Esophagus (tissue), 2 donors: Measurements from ENCODE around the gene SCAPER. TPM values are rescaled to one million over a fixed set of nuclear protein-coding genes. Genes with fewer than 3 reads are reported as not detected.

ENCODE experiments used
- H3K27ac ChIP-seq, 2 donors: one replicate each; pipeline ENCODE4 v1.5.1; 2013; ENCODE audit warnings: low read depth in 2 of 2, mild to moderate bottlenecking in 2 of 2, inconsistent platforms in 1 of 2, low read length in 1 of 2, moderate library complexity in 1 of 2
- H3K27me3 ChIP-seq, 2 donors: one replicate each; pipeline ENCODE4 v1.6.1; 2013; ENCODE audit warnings: low read length in 2 of 2, control low read depth in 1 of 2, mild to moderate bottlenecking in 1 of 2; ENCODE audit not compliant: insufficient read depth in 2 of 2, control insufficient read depth in 1 of 2
- H3K36me3 ChIP-seq, 2 donors: one replicate each; pipeline ENCODE4 v1.6.1; 2013; ENCODE audit warnings: low read length in 1 of 2; ENCODE audit not compliant: control insufficient read depth in 2 of 2, insufficient read depth in 2 of 2
- H3K4me1 ChIP-seq, 2 donors: one replicate each; pipeline ENCODE4 v1.6.1; 2013; ENCODE audit warnings: low read length in 1 of 2; ENCODE audit not compliant: control insufficient read depth in 2 of 2, insufficient read depth in 2 of 2
- H3K4me3 ChIP-seq, 2 donors: one replicate each; pipeline ENCODE4 v1.5.1; 2013; ENCODE audit warnings: low read length in 2 of 2, mild to moderate bottlenecking in 2 of 2, low read depth in 1 of 2, moderate library complexity in 1 of 2
- H3K9me3 ChIP-seq, 2 donors: one replicate each; pipeline ENCODE4 v1.6.1; 2013; ENCODE audit warnings: mild to moderate bottlenecking in 2 of 2, low read depth in 1 of 2, low read length in 1 of 2, moderate library complexity in 1 of 2; ENCODE audit not compliant: control insufficient read depth in 2 of 2, insufficient read depth in 1 of 2
- WGBS, 2 donors: extraction: QIAGEN DNeasy Blood & Tissue Kit; methylation state at CpG; one replicate each; pipeline ENCODE4 v1.1.7; 2013; 5-methylcytosine and 5-hydroxymethylcytosine counted together
- polyA plus RNA-seq, 2 donors: library from polyadenylated mRNA; stranded (reverse); fragments of 200-250 nt; gene quantifications; one replicate each; pipeline ENCODE4 v1.2.3, GENCODE V29; 2013
- donor health status: healthy with polysubstance abuse.
- donor health status: Bipolar disorder and iron deficiency.

SCAPER gene
- polyA plus RNA-seq, 2 donors = 4.3 to 6.1 TPM

DNA sequence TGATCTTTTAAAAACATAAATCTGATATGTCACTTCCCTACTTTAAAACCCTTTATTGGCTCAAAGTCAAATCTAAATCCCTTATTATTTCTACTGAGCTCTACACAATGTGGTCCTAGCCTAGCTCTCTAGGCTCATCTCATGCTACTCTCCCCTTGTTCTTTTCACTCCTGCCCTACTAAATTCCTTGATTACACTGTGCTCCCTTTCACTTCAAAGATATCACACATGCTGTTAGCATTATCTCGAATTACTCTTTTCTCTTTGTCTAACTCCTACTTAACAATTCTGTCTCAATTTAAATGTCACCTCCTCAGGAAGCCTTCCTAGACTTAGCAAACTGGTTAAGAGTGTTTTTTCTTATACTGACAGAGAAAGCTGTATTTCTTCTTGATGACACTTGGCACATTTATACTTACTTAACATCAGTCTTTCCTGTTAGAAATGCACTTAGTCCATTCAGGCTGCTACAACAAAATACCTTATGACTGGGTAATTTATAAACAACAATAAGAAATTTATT lies 102.0 kb downstream of the SCAPER start:
- Histone ChIP-seq H3K36me3 (peaks cover 4 to 7% of the 10 kb centered on the region in 2 donors), H3K9me3 (no peaks in the 10 kb centered on the region), H3K4me3 (no peak overlapping the region), H3K27ac (no peak overlapping the region), H3K4me1 (no peaks in the 10 kb centered on the region), H3K27me3 (no peaks in the 10 kb centered on the region)
- 51 to 57% methylated on average over 1 of the region's 1 CpG for WGBS, 2 donors

DNA sequence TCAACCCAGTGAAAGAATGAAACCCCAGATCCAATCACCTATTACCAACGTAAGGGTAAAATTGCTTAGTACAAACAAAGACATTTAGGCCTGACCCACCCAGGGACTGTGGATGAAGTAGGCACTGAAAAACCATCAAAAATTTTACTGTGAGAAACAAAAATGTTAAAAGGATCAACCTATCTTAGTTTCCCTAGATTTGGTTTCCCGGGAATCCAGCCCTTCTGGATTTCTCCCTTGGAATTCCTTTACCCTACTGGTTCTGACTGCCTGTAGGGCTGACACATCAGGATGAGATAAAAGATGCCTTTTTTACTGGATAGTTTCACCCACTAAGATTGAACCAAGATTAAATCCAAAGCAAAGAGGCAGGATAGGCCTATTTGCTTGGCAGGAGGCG lies 102.7 kb downstream of the SCAPER start:
- Histone ChIP-seq H3K27me3 (no peaks in the 10 kb centered on the region), H3K27ac (no peak overlapping the region), H3K4me3 (no peak overlapping the region), H3K4me1 (no peaks in the 10 kb centered on the region), H3K36me3 (peaks cover 4 to 7% of the 10 kb centered on the region in 2 donors), H3K9me3 (no peaks in the 10 kb centered on the region)
- WGBS, 2 donors = 93 to 95% methylated on average over 3 of the region's 3 CpGs

DNA sequence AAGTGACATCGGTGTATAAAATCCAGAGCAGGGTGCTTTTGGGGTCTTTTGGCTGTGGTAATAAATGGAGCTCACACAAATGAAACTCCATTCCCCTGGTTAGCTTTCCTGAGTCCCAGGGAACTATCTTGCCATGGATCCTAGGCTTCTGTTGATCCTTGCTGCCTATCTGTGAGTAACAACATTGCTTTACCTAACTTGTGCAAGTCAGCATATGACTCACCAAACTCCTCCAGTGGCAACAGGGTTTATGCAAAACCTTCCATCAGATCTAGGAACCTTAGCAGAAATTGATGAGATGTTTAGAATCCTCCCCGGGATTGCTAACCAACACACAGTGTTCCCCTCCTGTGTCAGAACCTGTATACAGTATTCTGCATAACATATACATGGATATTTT lies 105.4 kb downstream of the SCAPER start:
- no peaks in the 10 kb centered on the region for H3K4me1 ChIP-seq
- no peaks in the 10 kb centered on the region for H3K9me3 ChIP-seq
- no peak overlapping the region for H3K4me3 ChIP-seq
- no peaks in the 10 kb centered on the region for H3K27me3 ChIP-seq
- peaks cover 6 to 7% of the 10 kb centered on the region in 2 donors for H3K36me3 ChIP-seq
- WGBS, 2 donors = 92 to 95% methylated on average over 2 of the region's 2 CpGs
- H3K27ac ChIP-seq = no peak overlapping the region

DNA sequence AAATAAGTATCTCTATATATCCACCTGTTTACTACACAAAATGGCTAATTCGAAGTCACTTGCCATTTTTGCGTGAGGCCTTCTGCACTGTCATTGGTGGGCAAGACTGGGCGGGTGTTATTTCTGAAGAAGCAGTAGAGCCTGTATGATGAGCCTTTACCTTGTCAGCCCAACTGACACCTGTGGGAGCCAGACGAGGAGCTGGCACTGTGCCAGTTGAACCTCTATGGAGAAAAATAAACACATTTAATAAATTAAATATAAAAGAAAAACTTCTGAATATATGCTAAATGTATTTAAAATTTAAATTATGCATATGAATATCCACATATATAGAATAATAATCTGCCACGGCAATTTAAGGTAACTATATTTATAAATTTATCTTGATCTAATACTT lies 109.9 kb downstream of the SCAPER start:
- WGBS, 2 donors = 83 to 84% methylated on average over 5 of the region's 5 CpGs

DNA sequence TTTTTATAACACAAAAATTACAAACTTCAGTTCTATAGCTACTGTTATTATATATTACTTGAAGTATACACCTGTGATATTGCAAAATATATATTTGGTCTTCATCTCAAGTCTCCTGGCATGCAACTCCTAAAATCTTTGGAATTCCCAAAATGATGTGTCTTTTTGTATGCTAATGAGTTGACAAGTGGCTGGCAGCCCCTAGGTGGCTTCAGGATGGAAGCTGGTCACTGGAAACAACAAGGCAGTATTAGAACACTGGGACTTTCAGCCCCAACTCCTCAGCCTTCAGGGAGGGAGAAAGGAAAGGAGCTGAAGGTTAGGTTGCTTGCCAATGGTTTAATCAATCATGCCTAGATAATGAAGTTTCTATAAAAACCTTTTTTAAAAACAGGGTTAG lies 112.0 kb downstream of the SCAPER start:
- no peak overlapping the region for H3K4me3 ChIP-seq
- H3K27ac ChIP-seq = no peak overlapping the region
- H3K9me3 ChIP-seq = no peaks in the 10 kb centered on the region
- H3K36me3 ChIP-seq = peaks cover 5 to 6% of the 10 kb centered on the region in 2 donors
- H3K4me1 ChIP-seq = no peaks in the 10 kb centered on the region
- H3K27me3 ChIP-seq = no peaks in the 10 kb centered on the region

More for the DNA sequence above, 109.9 kb downstream of the SCAPER start:
- H3K27ac ChIP-seq = no peak overlapping the region
- no peak overlapping the region for H3K4me3 ChIP-seq
- H3K9me3 ChIP-seq = no peaks in the 10 kb centered on the region
- H3K27me3 ChIP-seq = no peaks in the 10 kb centered on the region
- H3K4me1 ChIP-seq = no peaks in the 10 kb centered on the region
- H3K36me3 ChIP-seq = peaks cover 9 to 13% of the 10 kb centered on the region in 2 donors

DNA sequence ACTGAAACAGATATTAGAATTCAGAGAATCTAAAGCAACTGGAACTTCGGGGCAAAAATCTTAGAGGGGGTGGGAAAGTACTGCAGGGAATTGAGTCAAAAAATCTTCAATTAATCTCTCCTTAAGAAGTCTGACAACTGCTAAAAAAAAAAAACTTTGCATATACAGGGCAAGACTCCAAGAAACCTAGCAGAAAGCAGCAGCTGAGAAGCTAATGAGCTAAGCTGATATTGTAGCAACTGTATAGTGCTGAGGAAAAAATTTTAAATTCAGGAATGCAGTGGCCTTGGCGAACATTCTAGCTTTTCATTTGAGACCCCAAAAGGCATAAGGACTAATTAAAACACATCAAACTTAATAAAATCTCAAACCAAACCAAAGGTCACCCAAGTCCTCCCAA lies 113.6 kb downstream of the SCAPER start:
- H3K36me3 ChIP-seq = peaks cover 5 to 6% of the 10 kb centered on the region in 2 donors
- no peaks in the 10 kb centered on the region for H3K4me1 ChIP-seq
- no peaks in the 10 kb centered on the region for H3K9me3 ChIP-seq
- WGBS, 2 donors = 84 to 85% methylated on average over 2 of the region's 2 CpGs
- H3K27ac ChIP-seq = no peak overlapping the region
- no peak overlapping the region for H3K4me3 ChIP-seq
- no peaks in the 10 kb centered on the region for H3K27me3 ChIP-seq

DNA sequence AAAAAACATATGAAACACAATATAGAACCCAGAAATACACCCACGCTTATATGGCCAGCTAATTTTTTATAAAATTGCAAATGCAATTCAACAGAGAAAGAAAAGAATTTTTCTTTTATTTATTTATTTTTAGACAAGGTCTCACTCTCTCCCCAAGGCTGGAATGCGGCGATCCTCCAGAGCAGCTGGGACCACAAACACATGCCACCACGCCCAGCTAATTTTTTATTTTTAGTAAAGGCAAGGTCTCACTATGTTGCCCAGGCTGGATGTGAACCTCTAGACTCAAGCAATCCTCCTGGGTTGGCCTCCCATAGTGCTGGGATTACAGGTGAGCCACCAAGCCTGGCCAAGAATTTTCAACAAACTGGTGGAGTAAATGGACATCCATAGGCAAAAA lies 117.9 kb downstream of the SCAPER start:
- Histone ChIP-seq H3K27ac (no peak overlapping the region), H3K9me3 (no peaks in the 10 kb centered on the region), H3K4me1 (no peaks in the 10 kb centered on the region), H3K36me3 (peaks cover under 1 to 4% of the 10 kb centered on the region in 2 donors), H3K27me3 (no peaks in the 10 kb centered on the region), H3K4me3 (no peak overlapping the region)
- WGBS, 2 donors = 97 to 98% methylated on average over 4 of the region's 4 CpGs

DNA sequence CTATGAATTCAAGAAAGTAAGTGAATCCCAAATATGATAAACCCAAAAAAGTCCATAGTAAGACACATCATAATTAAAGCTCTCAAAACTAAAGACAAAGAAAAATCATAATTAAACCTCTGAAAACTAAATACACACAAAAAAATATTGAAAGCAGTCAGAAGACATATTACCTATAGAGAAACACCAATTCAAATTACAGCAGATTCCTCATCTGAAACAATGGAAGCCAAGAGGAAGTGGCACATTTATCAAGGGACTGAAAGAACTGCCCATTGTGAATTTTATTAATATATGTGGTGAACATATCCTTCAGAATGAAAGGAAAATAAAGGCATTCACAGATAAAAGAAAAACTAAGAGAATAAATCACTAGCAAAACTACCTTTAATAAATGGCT lies 128.2 kb downstream of the SCAPER start:
- H3K27ac ChIP-seq = no peak overlapping the region
- H3K27me3 ChIP-seq = no peaks in the 10 kb centered on the region
- no peaks in the 10 kb centered on the region for H3K4me1 ChIP-seq
- no peak overlapping the region for H3K4me3 ChIP-seq
- H3K36me3 ChIP-seq = peaks cover 0 to 6% of the 10 kb centered on the region in 2 donors
- H3K9me3 ChIP-seq = no peaks in the 10 kb centered on the region

DNA sequence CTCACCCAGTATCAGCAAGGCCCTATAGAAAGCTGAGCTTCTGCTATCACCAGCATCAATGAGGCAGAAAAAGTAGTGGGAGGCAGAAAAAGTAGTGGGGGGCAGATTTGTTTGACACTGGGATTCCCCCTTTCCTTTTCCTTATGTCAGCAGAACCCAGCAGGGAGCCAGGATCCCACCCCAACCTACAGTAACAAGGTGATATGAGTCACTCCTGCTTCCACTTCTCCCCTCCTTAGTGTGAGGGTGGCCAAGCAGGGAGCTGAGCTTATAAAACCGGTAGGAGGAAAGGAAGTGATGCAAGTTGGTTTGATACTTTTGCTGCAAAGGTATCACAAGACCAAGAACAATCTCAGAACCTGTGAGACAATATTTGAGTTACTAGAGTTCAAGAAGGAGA lies 128.7 kb downstream of the SCAPER start:
- H3K27ac ChIP-seq = no peak overlapping the region
- H3K4me1 ChIP-seq = no peaks in the 10 kb centered on the region
- H3K4me3 ChIP-seq = no peak overlapping the region
- H3K9me3 ChIP-seq = no peaks in the 10 kb centered on the region
- H3K27me3 ChIP-seq = no peaks in the 10 kb centered on the region
- WGBS, 2 donors = 78 to 91% methylated on average over 1 of the region's 1 CpG
- peaks cover 0 to 6% of the 10 kb centered on the region in 2 donors for H3K36me3 ChIP-seq

DNA sequence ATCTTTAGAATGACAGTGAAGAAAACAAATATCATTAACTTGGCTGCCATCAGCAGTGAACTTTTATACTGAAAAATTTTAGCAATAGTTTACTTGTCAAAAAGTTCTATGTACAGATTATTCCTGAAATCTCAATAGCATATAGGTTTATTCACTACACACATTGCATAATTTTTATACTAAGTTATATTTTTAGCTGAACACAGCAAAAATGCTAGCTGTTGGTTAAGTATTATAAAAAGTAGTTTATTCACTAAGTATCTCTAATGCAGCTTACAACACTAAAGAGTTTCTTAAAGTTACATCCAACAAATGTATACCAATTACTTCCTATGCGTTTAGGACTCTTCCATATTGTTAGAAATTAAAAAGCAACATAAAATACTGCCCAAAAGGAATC lies 131.9 kb downstream of the SCAPER start:
- Histone ChIP-seq H3K4me3 (no peak overlapping the region), H3K27ac (no peak overlapping the region), H3K4me1 (no peaks in the 10 kb centered on the region), H3K36me3 (no peaks in the 10 kb centered on the region), H3K27me3 (no peaks in the 10 kb centered on the region), H3K9me3 (no peaks in the 10 kb centered on the region)
- 88% methylated on average over 1 of the region's 1 CpG for WGBS, 2 donors
